NCI-H526 treated with DMSO at 0.1 percent for 48 hours (cell line): ENCODE results near the gene NUDT4B.
"Not testable (repeated sequence)": the region's sequence is repeated elsewhere in the genome, so short reads cannot be mapped to it uniquely, and the experiment has no call there.

ENCODE experiments used
- DNase-seq: peaks from one replicate; lab custom pipeline; 2025; lab: John Stamatoyannopoulos, UW

Gene NUDT4B

DNA sequence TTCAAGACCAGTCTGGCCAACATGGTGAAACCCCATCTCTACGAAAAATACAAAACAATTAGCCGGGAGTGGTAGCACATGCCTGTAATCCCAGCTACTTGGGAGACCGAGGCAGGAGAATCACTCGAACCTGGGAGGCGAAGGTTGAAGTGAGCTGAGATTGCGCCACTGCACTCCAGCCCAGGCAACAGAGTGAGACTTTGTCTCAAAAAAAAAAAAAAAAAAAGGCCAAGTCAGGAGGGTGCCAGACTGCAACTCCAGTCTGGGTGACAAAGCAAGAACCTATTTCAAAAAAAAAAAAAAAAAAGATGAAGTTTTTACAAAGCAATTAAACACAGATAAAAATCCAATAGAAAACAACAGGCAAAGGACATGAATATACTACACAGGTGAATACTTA, 9.9 kb upstream of the NUDT4B start:
- not testable (repeated sequence) for DNase-seq

DNA sequence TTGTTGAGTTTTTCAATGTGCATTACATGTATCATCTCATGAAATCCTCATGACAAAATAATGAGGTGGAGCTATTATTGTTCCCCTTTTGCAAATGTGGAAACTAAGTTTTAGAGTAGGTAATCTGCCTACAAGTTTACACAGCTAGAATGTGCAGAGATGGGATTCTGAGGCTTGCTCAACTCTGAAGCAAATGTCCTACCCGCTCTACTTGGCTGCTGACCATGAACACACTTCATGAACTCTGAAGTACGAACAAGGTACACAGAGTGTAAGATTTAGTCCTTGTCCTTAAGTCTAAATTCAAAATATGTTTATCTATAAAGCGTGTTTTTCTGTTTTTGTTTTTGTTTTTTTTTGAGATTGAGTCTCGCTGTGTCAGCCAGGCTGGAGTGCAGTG, 5.4 kb upstream of the NUDT4B start:
- not testable (repeated sequence) for DNase-seq

GRCh38 chr1:148743726-148744720, 4.6 kb upstream of the NUDT4B start:
- not testable (repeated sequence) for DNase-seq

- DNase-seq = not testable (repeated sequence)
Observed at GRCh38 chr1:148749335-148749681, 734 bp downstream of the NUDT4B start.

DNA sequence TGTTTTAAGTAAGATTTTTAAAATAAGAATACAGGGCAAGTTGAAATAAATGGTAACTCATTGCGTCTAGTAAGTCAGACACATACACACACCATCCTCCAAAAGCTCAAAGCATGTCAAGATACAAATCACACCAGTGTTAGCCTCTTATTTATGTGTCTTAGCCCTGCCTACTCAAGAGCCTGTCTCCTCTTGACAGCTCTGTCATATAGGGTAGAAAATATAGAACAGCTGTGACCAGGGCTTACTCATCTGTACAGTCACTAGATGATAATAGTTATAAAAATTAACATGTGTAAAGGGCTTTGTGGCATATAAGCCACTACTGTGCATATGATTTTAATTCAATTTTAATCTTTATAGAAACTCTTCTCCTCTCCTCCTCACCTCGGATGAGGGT, 7.7 kb downstream of the NUDT4B start:
- not testable (repeated sequence) for DNase-seq

GRCh38 chr1:148757446-148757845, 8.9 kb downstream of the NUDT4B start:
- not testable (repeated sequence) for DNase-seq

- not testable (repeated sequence) for DNase-seq
Observed at GRCh38 chr1:148758412-148758811, 9.8 kb downstream of the NUDT4B start.

DNA sequence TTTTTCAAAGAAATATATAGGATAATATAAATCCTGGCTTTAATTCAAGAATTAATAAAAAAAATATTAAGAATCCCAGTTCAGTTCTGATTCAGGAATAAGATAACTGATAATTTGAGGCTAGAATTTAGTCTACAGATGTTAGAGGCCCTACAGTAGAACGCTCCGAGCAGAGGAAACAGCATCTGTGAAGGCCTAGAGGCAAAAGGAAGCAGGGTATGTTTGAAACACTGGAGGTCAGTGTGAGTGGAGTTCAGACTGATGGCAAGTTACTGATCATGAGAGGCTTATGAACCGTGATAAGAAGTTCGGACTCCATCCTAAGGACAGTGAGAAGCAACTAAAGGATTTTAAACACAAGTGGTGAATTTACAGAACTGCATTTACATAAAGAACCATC, 10.4 kb downstream of the NUDT4B start:
- not testable (repeated sequence) for DNase-seq

DNA sequence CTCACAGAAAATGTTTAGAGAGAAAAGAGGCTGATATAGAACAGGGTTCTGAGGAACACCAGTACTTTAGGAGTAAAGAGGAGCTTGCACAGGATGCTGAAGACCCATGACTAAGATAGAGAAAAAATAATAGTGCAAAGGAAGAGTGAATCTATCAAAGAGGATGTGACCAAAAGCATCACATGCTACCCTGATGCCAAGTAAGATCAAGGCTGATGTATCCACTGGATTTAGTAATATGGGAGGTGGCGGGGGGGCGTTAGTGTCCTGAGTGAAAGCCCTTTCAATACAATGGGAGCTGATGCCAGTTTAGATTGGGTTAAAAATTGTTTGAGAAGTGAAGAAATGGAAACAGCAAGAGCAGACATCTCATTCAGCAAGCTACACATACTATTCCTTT, 11.2 kb downstream of the NUDT4B start:
- not testable (repeated sequence) for DNase-seq

DNA sequence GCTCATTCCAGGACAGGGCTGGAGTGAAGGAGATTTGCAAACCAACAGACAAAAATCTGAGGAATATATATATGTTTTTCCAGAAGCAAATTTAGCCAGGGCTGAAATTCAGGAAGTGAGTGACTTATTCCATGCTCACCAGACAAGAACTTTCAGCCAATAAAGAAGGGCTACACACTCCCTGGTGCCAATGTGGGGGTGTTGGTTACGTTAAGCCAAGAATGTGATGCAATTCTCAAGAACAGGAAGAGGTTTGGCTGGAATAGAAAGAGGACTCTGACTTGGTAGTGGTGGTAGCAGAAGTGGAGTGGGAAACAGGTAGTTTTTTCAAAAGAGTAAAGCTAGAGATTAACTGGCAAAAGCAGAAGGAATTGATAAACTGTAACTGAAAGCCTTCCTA, 11.6 kb downstream of the NUDT4B start:
- DNase-seq = not testable (repeated sequence)

DNA sequence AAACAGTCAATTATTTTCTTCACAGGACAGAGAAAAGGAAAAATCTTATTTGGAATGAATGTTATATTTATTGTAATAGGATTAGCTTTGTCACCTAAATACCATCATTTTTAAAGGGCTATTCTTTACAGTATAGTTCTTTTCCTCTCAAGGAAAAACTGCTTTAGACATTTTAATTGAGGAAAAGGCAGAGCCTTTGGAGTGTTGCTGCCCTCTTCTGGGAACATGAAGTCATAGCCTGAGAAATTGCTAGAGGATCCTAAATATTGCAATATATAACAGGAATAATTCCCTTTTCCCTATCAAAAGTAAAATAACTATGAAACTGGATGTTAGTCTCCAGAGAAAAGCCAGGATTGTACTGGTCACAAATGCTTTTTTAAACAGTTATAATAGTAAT, 12.8 kb downstream of the NUDT4B start:
- DNase-seq = not testable (repeated sequence)

GRCh38 chr1:148765238-148766019, 16.9 kb downstream of the NUDT4B start:
- not testable (repeated sequence) for DNase-seq

DNA sequence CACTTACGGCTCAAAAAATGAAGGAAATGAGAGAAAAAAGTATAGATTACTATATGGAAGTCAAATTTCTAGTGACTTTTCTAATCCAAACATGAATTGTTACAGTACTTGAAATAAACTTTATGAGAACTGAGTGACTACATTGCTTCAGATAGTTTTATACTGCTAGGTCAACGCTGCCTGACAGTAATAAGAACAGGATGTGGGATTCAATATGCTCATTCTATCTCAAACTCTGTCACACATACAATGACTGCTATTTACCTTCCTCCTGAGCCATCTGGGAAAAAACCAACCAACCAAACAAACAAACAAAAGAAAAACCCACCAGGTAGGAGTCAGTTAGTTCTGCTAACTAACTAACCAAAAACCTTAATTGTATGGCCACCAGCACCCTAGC, 20.0 kb downstream of the NUDT4B start:
- not testable (repeated sequence) for DNase-seq

- not testable (repeated sequence) for DNase-seq
Observed at GRCh38 chr1:148769495-148769894, 20.9 kb downstream of the NUDT4B start.

DNA sequence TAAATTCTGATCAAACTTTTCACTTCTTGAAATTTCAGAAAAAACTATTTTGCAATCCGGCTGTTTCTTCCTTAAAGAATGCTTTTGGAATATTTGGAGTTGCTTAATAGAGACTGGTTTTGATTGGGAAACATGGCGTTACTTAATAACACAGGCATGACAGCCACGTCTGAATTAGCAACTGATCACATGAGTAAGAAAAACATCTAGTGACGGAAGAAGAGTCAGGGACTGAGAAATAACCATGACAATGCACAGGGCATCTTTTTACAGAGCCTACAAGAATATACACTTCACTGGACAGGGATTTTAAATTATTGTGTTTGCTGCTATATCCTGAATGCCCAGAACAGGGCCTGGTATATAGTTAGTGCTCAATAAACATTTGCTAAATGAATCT, 25.1 kb downstream of the NUDT4B start:
- DNase-seq = not testable (repeated sequence)

DNA sequence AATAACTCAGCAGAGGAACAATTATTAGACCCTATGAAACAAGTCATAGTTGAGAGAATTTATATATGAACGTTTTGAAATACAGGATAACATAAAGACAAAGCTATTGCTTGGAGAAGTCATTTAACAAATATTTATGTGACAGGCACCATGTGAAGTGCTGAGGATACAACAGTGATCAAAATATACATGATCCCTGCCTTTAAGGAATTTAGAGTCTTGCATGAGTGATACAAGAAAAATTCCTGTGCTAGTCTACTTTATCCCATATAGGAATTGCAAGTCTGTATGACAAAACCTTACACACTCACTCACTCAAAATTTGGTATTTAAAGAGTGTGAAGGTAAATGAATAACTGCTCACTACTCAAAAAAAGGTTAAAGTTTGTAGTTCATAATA, 25.5 kb downstream of the NUDT4B start:
- not testable (repeated sequence) for DNase-seq

DNA sequence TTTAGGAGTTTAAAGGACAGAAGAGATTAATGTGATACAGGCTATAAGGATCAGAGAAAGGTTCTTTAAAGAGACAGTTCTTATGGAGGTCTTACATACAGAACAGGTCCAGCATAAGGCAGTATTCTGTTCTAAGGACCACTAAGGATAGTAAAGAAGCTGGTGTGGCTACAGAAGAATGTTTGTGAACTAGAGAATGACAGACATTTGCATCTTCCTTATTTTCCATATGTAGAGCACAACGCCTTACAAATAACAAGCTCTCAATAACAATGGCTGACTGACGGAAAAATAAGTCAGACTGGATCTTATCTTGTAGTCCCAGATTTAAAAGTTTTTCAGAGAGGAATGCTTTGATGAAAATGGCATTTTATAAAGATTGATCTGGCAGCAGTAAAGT, 26.7 kb downstream of the NUDT4B start:
- not testable (repeated sequence) for DNase-seq

DNA sequence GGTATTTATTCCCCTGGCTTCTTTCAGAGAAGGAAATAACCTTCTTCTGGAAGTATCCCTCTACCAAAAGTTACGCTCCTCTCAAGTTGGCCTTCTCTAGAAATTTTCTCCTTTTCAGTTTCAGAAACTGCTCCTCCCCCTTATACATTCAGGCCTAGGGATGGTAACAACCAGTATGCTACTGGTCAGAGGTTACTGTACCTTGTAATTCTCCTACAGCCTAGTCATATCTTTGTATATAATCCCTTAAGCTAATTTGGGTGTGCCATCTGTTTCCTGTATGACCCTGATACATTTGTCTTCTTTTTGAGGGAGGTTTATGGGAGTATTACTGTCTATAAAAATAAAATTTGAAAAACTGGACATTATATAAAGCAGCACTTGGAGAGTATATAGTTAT, 29.1 kb downstream of the NUDT4B start:
- DNase-seq = not testable (repeated sequence)

DNA sequence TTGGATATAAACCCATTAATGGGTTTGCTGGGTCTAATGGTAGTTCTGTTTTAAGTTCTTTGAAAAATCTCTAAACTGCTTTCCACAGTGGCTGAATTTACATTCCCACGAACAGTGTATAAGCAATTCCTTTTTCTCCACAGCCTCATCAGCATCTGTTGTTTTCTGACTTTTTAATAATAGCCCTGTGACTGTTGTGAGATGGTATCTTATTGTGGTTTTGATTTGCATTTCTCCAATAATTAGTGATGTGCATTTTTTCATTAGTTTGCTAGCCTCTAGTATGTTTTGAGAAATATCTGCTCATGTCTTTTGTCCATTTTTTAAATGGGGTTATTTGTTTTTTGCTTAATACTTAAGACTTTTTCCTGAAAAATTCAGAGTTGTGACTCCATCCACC, 31.8 kb downstream of the NUDT4B start:
- DNase-seq = not testable (repeated sequence)

DNA sequence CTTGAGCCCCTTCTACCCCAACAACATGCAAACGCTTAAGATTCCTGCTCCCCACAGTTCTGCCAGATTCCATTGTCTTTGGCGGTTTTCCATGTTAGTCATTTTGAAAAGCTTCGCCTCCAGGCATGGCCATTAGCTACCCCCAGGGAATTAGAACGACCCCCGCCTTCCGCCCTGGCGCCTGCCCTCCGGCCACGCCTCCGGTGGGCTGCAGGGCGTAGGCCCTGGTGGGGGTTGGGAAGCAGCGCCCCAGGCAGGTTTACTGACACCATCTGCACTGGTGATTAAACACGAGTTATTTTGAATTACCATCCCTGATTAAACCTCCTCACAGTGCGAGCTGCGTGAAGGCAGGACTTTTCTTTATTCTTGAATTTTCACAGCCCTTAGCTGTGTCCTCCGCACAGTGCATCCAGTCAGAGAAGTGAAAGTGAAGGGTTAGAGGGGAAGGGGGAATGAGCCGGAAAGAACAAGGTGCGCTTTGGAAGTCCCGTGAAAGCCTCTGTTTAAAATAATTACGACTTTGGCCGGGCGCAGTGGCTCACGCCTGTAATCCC, 43.0 kb downstream of the NUDT4B start:
- not testable (repeated sequence) for DNase-seq

- not testable (repeated sequence) for DNase-seq
Observed at GRCh38 chr1:148793762-148794332, 45.3 kb downstream of the NUDT4B start.
